ENCODE measurements around the gene RERE. TPM values are rescaled to one million over a fixed set of nuclear protein-coding genes. Genes with fewer than 3 reads are reported as not detected.

Gene RERE
- total and polyA plus RNA-seq, 2 experiments from 2014 or later = 148 to 170 TPM

- TF ChIP-seq JUNB (IDR thresholded peaks at IDR 0.05; ENCODE audit: unreplicated experiment) (no peak), ZNF331 (CRISPR knock-in tag; IDR thresholded peaks at IDR 0.05; ENCODE audit: low read depth) (no peak)
Measured at GRCh38 chr1:8789314-8790214, 27.9 kb downstream of the RERE start (continued).

GRCh38 chr1:8787218-8787617 is 30.2 kb downstream of the RERE start:
- H3K4me3 ChIP-seq = no peak overlapping the region
- peaks cover 77% of the 10 kb centered on the region for H3K79me2 ChIP-seq (replicated peaks; ENCODE audit: insufficient read depth)
- no peaks in the 10 kb centered on the region for H3K27me3 ChIP-seq (ENCODE audit: insufficient read depth)
- H2AFZ ChIP-seq = no peak overlapping the region
- Mint-ChIP-seq H3K9me3 (no peaks in the 10 kb centered on the region), H3K27ac (no peak overlapping the region), H3K4me1 (peaks cover 57% of the 10 kb centered on the region), H3K27me3 (ENCODE audit: insufficient read depth, low read depth, poor library complexity) (no peaks in the 10 kb centered on the region), H3K4me3 (no peak overlapping the region), H3K36me3 (ENCODE audit: low read depth) (no peaks in the 10 kb centered on the region)
- peaks cover 54% of the 10 kb centered on the region for H3K4me1 ChIP-seq (ENCODE audit: insufficient read depth)
- H3K27ac ChIP-seq (ENCODE audit: low read depth) = peak overlapping the region; percentile 12; the same call in 1 of the 2 replicates
- no peak for DNase-seq (ENCODE audit: low spot score)
- no peaks in the 10 kb centered on the region for H3K9me2 ChIP-seq (ENCODE audit: insufficient read depth)
- H3F3A ChIP-seq (replicated peaks; ENCODE audit: low read depth) = no peaks in the 10 kb centered on the region; the same call in 1 of the 2 replicates
- H4K20me1 ChIP-seq (replicated peaks; ENCODE audit: insufficient read depth) = peaks cover 49% of the 10 kb centered on the region
- no peak overlapping the region for H3K4me2 ChIP-seq
- ATAC-seq = no peak
- no peaks in the 10 kb centered on the region for H3K36me3 ChIP-seq (ENCODE audit: insufficient read depth)
- TF ChIP-seq EZH2phosphoT487 (IDR thresholded peaks at IDR 0.05; ENCODE audit: unreplicated experiment) (no peak), NANOG (IDR thresholded peaks at IDR 0.05; ENCODE audit: borderline replicate concordance) (no peak), EZH2 (IDR thresholded peaks at IDR 0.05; ENCODE audit: low read depth, unreplicated experiment) (no peak), ZNF114 (CRISPR knock-in tag; IDR thresholded peaks at IDR 0.05) (no peak), CTCF (conservative IDR thresholded peaks at IDR 0.05; ENCODE audit: low read depth in 2 of 2) (no peak), ZNF331 (CRISPR knock-in tag; IDR thresholded peaks at IDR 0.05; ENCODE audit: low read depth) (no peak), POLR2AphosphoS5 (IDR thresholded peaks at IDR 0.05; ENCODE audit: low read depth) (no peak), JUNB (IDR thresholded peaks at IDR 0.05; ENCODE audit: unreplicated experiment) (no peak), REST (IDR thresholded peaks at IDR 0.05; ENCODE audit: unreplicated experiment) (no peak), STAT1 (IDR thresholded peaks at IDR 0.05; ENCODE audit: unreplicated experiment) (no peak), ZNF462 (CRISPR knock-in tag; IDR thresholded peaks at IDR 0.05) (no peak), CREB1 (CRISPR knock-in tag; IDR thresholded peaks at IDR 0.05; ENCODE audit: low read depth) (no peak)
